NAMALWA (cell line): Measurements from ENCODE around the gene PCNX1.

Experiments used
- DNase-seq: peaks from one replicate; pipeline ENCODE4 v3.0.0-alpha.2; 2015; ENCODE audit warnings: low spot score

PCNX1 gene

DNA sequence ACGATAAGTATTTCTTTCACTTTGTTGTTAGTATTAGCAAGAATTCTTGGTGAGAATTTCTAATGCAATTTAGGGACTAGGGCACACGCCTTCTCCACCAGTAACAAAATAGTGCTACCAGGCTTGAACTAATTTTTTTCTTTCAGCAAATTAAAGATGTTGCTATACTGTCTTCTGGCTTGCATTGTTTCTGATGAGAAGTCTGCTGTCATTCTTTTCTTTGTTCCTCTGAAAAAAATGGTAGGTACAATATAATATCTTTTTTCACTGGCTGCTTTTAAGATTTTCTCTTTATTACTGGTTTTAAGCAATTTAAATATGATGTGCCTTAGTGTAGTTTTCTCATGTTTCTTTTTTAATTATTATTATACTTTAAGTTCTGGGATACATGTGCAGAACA lies 171.2 kb downstream of the PCNX1 start:
- no peak for DNase-seq

DNA sequence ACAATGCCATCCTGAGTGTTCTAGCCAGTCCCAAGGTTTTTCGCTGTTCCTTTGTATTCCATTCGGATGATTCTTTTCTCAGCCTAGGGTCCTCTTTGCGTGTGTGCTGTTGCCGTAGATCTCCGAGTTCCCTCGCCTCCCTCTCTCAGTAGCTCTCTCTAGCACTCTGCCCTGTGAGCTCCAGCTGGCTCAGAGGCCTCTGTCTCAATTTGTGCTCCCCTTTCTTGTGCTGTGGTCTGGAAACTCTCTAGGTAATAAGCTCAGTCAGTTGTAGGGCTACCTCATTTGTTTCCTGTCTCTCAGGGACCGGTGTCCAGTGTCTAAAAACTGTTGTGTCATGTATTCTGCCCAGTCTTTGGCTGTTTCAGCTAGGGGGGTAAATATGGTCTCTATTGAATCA lies 179.3 kb downstream of the PCNX1 start:
- DNase-seq, result no peak

DNA sequence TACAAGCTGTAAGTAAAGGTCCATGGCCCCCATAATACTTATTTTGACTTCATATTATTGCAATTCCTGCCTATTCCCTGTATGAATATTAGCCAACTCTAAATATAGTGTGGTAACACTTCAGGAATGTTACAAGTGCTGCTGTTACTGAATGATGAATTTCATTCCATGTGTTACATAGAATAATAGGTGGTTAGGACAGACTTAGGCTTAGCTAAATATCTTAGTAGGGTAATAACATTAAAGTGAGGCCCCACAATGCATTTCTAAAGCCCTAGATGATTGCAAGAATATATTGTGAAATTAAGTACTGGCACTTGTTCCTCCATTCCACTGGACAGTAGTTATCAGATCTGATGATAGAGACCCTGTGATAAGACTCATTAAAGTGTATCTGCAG lies 182.7 kb downstream of the PCNX1 start:
- DNase-seq, result no peak

DNA sequence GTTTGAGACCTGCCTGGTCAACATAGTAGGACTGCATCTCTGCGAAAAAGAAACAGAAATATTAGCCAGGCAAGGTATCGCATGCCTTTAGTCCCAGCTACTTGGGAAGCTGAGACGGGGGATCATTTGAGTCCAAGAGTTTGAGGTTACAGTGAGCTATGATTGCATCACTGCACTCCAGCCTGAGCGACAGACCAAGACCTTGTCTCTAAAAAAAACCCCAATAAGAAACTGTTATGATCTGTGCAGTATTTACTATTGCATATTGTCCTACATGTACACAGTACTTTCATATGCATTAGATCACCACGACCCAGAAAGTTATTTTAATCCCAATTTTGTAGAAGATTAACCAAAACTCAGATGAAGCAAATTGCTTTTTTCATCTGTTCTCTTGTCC lies 187.5 kb downstream of the PCNX1 start:
- no peak for DNase-seq

DNA sequence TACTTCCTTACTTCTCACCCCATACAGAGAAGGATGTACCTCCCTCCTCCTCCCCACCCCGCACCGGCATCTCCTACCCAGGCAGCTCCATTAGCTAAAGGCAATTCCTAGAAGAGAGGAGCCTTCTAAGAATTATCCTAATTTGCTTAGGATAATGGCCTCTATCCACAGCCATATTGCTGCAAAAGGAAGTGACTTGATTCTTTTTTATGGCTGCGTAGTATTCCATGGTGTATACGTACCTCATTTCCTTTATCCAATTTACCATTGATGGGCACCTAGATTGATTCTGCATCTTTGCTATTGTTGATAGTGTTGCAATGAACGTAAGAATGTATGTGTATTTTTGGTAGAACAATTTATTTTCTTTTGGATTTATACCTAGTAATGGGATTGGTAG lies 189.7 kb downstream of the PCNX1 start:
- no peak for DNase-seq

DNA sequence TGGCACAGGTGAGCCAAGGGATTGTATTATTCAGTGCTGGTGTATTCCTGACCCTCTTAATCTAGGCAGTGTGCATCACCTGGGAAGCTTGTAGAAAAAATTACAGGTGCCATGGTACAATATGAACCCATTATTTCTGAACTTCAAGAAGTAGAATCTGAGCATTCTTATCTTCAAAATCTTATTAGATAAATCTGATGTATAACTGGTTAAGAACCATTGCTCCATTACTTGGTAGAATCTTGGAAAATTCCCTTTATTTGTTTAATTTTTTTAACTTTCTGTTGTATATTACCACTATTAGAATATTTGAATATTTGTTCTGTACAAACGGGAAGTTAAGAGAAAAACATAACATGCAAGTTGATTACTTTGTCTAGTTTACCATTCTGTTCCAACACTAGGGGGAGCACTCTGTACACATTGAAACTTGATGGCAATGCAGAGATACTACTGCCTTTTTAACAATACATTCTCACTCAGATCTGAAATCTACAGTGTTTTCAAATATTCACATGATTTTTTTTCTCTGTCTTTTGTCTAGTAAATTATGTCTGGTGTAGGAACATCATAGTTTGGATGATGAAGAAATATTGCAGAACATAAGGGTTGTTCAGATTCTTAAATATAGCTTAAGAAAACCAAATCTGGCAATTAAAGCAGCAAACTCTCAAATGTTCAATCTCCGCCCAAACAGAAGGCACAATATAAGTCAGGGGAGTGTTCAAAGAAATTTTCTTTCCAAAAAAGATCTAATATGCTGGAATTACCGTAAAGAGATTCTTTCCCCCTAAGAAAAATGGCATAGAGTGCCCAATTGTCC lies 196.6 kb downstream of the PCNX1 start:
- peak; percentile 69 for DNase-seq

DNA sequence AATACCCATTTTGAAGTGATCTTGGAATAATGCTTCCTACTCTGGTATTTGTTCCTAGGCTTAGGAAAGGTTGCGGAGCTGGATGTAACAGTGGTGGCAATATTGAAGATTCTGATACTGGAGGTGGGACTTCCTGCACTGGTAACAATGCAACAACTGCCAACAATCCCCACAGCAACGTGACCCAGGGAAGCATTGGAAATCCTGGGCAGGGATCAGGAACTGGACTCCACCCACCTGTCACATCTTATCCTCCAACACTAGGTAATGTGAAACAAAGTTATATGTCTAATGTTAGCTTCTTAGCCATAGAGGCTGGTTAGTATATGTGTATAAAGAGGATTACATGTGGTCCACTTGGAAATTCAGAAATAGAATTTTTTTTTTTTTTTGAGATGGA lies 197.9 kb downstream of the PCNX1 start:
- DNase-seq, result no peak

DNA sequence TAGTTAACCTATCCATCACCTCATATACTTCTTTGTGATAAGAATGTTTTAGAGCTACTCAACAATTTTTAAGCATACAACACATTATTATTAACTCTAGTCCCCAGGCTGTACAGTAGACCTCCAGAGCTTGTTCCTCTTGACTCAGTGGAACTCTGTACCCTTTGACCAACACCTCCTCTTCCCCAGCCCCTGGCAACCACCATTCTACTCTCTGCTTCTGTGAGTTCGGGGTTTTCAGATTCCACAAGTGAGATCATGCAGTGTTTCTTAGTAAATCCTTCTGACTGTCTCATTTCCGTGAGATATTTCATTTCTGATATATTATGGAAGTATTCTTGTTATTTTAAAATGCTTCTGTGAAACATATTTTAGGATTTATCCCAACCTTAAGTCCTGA lies 200.7 kb downstream of the PCNX1 start:
- no peak for DNase-seq

DNA sequence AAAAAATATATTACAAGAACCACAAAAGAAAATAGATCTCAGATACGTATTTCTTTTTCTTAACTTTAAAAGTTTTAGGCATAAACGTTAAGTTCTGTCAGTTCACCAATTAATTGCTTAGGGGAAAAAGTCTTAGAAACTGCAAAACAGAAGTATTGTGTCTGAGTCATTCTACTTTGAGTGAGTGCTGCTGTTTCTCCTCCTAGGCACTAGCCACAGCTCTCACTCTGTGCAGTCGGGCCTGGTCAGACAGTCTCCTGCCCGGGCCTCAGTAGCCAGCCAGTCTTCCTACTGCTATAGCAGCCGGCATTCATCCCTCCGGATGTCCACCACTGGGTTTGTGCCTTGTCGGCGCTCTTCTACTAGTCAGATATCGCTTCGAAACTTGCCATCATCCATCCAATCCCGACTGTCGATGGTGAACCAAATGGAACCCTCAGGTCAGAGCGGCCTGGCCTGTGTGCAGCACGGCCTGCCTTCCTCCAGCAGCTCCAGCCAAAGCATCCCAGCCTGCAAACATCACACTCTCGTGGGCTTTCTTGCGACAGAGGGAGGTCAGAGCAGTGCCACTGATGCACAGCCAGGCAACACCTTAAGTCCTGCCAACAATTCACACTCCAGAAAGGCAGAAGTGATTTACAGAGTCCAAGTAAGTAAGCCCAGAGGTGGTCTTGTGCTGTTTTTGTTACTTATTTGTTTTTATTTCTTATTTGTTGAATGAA lies 201.3 kb downstream of the PCNX1 start:
- DNase-seq, result no peak

DNA sequence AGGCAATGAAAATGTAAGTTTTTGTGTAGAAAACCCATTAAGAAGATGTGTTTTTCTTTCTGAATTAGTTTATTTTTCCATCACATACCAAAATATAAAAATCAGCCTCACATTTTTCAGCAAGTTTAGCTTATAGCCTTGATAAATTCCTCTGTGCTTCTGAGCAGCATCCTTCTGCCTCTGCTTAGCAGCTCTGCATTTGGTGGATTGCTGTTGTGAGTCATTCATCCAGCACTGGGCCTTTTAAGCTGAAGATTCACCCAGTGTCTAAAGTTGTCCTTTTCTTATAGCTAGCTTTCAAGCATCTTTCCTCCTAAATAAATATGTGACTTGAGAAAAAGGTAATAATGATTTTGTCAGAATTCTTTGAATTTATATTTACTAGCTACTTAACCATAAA lies 206.1 kb downstream of the PCNX1 start:
- DNase-seq, result no peak

DNA sequence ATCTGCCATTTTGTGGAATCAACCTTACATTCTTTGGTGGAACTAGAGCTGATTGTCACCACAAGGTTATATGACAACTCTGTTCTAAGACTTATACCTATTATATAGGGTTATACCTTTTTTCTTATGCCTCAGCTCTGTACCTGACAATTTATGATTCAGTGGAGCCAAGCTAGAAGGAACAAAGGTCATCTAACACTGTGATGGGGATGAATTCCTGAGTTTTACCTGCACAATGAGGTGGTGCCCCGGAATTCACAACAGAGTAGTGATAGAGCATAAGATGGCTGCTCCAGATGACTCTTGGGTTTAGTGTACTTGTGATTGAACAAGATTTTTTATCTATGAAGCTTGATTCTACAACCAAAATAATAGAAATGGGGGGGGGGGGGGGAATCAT lies 207.3 kb downstream of the PCNX1 start:
- no peak for DNase-seq

DNA sequence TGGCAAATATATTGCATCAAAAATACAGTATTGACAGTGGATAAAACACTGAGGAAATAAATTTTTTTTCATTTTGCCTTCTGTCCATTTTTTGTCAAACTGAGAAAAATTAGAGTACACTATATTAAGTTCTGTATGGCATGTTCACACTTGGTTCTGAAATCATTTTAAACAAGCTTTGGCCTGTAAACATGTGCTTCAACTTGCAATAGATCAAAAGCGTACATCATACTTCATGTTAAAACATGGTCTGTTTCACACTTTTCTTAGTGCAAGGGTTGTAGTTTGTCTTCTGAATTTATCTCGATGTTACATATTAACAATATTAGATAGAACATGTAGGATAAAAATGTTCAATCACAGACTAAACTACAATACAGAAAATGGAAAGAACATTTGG lies 208.0 kb downstream of the PCNX1 start:
- DNase-seq, result no peak

DNA sequence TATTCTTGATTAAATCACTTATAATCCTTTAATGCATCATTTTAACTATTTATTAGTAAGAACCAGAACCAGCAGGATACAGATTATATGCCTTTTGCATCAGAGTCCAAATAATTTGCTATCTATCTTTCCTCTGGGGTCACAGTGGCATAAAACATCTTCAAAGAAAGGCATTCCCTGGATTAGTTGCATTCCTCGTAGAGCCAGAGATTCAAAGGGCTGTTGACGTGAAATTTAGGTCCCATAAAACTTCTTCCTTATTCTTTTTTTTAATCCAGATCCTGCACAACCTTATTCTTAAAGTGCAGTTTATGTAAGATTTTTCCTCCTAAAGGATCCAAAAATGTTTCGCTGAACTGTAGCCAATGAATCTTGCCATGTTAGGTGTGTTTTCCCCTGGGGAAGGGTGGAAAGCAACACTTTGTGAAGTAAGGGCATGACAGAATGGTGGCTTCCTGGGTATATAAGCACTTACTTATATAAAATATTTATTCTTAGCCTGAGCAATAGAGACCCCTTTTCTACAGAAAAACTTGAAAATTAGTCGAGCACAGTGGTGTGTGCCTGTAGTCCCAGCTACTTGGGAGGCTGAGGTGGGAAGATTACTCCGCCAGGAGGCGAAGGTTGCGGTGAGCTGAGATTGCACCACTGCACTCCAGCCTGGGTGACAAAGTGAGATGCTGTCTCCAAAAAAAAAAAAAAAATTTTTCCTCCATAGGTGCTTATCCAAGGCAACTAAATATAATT lies 208.7 kb downstream of the PCNX1 start:
- no peak for DNase-seq

DNA sequence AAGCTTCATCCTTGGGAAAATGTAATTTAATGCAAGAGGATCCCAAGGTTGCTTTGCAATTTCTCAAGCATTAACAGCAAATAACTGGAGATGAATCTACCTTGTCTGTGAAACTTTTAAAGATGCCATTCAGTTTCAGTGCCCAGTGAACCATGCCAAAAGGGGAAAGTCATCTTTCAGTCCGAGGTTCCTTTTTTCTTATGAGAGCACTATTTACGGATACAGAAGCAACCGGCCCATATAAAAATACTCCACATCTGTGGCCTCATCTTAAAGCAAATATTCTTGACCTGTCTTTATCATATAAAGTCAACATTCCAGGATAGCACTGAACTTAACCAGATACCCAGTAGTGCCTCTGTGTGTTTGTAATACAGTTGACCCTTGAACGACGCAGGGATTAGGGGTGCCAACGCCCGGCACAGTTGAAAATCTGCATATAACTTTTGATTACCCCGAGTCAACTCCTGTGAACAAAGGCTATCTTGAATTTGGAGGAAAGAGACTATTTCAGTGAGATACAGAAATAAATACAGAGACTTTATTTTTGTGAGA lies 209.4 kb downstream of the PCNX1 start:
- DNase-seq, result peak; percentile 68

DNA sequence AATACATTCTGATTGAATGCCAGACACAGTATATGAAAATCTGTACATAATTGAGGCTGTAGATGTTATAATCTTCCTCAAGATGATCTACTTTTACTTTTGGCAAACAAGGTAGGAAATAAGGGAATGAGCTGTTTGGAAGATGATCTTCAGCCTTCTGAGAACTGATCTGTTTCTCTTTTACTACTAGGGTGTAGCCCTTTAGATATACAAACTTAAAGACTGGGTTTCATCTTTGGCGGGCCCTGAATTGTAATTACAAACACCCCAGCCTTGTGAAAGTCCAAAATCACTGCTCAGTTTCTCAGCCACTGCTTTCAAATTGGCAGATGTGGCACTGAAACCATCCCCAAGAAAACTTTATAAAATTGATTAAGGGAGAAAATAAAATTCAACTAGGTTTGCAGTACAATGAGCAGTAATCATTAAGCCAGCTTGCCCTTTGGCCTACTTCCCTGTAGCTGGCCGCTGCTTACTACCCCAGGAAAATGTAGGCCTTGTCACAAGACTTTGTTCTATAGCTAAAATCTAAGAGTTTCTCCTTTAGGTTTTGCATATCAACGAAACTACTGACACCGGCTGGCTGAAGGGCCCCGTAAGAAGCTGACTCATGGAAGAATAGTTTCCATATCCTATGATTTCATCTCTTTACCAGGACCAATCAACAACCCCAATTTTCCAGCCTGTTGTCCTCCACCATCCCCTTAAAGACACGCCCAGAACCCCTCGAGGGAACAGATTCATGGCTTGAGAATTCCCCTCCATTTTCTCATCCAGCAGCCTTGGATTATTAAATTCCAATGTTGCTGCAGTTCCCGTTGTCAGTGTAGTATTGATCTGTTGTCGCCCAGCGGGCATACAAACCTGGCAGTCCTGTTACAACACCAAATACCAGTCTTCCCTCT lies 210.8 kb downstream of the PCNX1 start:
- DNase-seq, result no peak

DNA sequence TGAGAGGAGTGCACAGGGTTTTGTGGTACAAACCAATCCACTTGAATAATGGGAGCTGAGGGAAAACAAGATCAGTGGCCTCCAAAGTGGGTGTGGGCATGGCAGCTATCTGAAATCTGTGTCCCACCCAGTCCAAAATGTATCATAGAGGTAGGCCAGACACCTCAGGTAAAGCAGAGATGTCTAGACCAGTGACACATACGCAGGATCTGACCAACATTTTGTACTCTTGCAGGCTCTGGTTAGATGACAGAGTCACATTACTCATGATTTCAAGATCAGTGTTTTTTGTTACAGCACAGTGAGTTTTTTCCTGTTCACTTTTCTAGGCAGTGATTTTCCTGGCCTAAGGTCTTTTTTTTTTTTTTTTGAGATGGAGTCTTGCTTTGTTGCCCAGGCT lies 211.8 kb downstream of the PCNX1 start:
- DNase-seq, result no peak

DNA sequence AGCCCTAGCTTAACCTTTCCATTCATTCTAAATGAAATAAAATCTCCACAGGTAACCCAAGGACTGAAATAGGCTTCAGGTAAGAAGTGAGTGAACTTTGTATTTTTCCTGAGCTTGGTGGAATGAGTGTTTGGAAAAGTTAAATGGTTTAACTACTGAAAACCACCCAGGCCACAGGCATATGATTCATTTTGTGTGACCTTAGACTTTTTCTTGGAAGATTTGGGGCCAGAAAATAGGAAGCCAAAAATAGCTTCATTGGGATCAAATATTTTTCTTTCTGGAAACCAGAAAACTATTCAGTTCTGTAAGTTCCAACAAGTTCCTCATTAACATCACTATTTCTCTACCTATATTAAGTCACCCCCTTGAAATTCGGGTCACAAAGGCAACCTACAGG lies 212.6 kb downstream of the PCNX1 start:
- no peak for DNase-seq

DNA sequence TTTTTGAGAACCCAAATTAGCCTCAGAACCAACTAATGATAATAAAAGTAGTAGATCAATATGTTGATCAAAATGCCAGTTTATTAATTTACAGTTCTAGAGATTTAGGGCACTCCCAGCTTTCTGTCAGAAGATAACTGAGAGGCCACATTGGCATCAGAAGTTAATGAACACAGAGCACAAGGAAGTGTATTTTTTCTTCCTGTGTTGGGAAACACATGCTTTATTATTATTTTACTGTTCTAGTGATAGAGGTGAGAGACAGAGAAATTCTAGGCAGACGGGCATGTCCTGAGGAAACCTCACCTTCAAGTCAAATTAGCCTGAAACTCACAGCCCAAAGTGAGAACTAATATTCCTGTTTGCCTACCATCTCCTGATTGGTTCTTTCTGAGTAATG lies 213.7 kb downstream of the PCNX1 start:
- DNase-seq, result no peak

DNA sequence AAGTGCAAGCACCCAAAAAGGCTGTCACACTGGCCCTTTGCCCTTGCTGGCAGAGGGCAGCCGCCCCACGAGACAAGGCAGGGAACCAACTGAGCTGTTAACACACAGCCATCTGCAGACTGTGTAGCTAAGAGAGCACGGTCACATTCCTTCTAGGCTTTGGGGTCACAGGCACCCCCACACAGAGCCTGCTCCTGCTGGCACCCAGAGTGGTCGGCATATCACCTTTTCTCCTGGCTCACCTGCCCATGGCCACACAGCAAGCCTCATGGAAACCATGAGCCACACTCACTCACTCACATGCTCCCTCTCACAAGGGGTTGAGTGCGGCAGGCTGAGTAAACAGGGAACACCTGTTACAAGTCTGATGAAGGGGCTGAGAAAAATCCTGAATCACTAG lies 214.5 kb downstream of the PCNX1 start:
- no peak for DNase-seq

DNA sequence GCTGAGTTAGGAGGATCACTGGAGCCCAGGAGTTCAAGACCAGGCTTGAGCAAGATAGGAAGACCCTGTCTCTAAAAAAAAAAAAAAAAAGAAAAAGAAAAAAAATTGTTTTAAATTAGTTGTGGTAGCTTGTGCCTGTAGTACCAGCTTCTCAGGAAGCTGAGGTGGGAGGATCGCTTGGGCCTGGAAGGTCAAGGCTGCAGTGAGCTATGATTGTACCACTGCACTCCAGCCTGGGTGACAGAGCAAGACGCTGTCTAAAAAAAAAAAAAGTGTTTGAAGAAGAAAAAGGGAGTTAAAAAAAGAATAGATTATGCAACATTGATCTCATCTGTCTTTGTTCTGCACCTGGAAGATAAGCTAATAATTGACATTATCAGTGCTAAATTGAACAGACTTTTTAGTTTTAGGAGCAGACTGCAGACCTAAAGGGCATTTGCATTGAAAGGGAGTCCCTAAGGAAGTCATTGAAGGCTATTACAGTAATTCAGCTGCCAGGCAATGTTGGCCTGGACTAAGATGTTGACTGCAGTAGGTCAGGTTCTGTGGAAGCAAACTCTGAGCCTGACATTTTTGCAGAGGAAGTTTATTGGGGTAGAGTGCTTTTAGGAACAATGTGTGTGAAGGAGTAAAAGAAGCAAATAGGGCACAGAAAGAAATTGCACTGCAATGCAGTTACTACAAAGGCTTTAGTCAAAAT lies 215.8 kb downstream of the PCNX1 start:
- no peak for DNase-seq

DNA sequence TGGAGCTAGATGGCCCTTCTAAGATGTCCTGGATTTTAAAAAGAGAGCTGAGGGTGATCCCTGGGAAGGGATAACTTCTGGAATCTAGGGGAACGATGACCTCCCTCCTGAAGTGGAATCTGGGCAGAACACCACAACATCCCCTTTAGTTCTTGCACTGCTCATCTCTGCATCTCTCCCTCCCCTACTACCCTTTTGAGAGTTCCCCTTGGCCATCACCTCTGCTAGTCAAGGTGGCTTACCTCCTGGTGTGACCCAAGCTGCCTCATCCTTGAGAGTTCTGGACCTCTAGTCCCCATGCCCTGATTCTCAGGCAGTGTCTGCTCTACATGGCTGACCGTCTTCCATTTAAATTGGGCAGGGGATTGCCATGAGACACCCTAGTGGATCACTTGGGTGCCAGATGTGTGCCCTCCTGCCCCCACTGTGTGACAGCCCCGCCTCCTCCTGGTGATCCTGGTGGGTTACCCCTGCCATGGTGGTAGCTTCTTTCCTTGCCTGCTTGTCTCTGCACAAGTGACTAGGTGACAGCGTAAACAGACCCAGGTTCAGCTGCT lies 216.4 kb downstream of the PCNX1 start:
- no peak for DNase-seq
